SH-SY5Y (cell line): ENCODE measurements around the gene GAGE2A.
"Not testable (repeated sequence)": the region's sequence is repeated elsewhere in the genome, so short reads cannot be mapped to it uniquely, and the experiment has no call there.

Source experiments
- GATA2 ChIP-seq: IDR thresholded peaks from 2 replicates; pipeline ENCODE4 v1.6.1; 2011; ENCODE audit warnings: mild to moderate bottlenecking, low read depth, low read length
- GATA3 ChIP-seq: IDR thresholded peaks from 2 replicates; pipeline ENCODE4 v1.6.1; 2011; ENCODE audit warnings: low read depth, mild to moderate bottlenecking, low read length, moderate library complexity

DNA sequence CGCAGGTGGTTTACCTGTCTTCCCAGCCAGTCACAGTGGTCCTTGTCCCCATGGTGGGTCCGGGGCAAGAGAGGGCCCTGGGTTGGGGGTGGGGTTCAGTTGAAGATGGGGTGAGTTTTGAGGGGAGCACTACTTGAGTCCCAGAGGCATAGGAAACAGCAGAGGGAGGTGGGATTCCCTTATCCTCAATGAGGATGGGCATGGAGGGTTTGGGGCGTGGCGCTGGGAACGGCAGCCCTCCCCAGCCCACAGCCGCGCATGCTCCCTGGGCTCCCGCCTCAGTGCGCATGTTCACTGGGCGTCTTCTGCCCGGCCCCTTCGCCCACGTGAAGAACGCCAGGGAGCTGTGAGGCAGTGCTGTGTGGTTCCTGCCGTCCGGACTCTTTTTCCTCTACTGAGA is 19.2 kb upstream of the GAGE2A start, which contains the start of gene GAGE12G:
- TF ChIP-seq GATA3, GATA2: not testable (repeated sequence)
